ENCODE data around the gene CHMP6.

CHMP6 gene

DNA sequence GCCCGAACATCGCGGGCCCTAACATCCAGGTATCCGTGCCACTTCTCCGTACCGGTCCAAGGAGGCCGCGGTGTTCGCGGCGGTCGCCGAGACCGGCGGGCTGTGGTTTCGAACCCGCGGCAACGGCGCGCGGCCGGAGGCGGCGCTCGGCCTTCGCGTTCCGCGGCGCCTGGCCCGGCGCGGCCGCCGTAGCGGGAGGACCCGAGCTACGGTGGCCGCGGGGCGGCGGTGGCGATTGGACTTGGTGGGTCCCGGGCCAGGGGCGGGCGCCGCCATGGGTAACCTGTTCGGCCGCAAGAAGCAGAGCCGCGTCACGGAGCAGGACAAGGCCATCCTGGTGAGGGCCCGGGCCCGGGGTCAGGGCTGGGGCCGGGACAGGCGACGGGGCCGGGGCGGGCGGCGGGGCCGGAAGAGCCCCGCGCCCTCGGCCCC is at the start of gene CHMP6:
Gene CHMP6, plus strand, starts transcription at position 197 of the 432 bp plus-strand sequence. Its CDS starts 78 bp downstream, at position 275.
- DNase-seq (ENCODE audit: low read depth in 2 of 2), result peak; percentile 48 to 59

DNA sequence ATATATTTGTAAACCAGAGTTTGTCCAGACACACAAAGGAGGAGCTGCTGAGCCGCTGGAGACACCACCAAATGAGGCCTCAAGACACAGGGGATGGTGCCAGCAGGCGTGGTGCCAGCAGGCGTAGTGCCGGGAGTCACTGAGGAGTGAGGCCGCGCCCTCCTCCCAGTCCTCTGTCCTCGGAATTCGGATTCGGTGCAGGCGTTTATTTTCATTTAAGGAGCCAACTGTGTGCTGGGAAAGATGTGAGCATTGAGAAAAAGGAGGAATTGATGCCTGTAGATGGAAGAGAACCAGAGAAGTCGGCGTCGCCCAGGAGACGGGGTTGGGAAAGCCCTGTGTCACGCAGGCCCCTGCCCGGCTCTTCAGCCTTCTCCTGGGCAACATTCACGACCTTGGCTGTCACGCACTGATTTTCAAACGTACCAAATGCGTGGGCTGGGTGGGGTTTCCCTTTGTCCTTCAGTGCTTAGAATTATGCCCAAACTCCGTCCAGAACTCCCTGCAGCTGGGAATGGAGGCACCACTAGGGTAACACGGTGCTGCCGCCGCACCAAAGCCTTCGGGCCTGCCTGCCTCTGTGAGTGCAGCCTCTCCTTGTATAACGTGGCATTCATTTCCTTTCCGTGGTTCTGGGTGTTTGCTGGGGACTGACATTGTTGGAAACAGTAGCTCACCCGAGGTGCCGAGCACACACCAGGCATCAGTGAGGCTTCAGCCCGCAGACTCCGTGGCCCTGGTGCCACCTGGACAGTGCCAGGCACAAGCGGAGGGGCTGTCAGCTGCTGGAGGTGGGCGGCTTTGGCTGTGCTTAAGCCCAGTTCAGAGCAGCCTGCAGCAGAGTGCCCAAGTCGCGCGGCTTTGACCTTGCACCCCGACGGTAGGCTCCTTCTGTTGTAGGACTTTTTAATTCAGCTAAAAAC is 49.0 kb upstream of the CHMP6 start:
- DNase-seq (ENCODE audit: low read depth in 2 of 2), result no peak

DNA sequence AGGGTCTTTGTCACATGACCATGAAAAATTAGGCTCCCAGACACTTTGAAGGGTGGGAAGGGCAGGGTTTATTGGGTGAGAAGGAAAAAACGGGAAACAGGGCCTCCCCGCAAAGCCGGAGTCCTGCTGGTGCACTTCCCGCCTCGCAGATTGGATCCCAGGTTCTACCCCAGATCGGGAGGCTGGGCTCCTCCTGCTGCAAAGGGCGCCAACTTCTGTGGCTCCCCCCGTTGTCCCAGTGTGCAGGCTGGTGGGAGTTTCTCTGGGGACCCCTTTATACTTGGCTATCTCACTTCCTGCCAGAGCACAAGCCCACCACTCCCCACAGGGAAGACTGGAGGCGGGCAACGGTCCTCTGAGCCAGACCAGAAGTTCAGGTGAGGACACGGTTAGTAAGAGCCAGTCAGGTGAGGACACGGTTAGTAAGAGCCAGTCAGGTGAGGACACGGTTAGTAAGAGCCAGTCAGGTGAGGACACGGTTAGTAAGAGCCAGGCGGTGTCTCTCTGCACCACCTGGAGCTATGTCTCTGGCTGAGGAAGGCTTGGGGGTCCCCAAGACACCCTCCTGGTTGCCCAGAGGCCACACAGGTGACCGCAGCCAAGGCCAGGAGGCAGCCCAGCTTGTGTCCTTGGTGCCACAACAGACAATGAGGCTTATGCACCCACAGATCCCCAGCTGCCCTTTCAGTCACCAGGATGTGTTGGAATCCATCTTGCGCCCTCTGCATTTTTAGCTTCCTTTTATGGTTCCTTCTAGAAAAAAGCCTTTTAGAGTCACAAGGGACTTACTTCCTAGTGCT is 48.1 kb upstream of the CHMP6 start:
- DNase-seq (ENCODE audit: low read depth in 2 of 2), result no peak

DNA sequence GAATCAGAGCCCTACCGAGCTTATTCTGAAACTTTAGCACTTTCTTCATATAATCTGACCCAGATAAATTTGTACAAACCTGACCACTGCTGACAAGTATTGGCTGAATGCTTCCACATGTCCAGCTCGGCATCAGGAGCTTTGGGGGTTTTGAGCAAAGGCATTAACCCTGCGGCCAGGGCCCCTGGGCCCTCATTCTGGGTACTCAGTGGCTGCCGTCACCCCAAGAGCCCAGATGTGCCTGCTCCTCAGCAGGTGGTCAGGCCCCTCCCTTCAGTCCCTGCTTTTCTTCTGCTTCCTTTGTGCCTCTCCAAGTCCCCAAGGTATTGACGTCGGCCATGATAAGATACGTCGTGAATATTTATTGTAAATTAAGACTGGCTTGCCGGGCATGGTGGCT is 47.3 kb upstream of the CHMP6 start:
- DNase-seq (ENCODE audit: low read depth in 2 of 2), result no peak

DNA sequence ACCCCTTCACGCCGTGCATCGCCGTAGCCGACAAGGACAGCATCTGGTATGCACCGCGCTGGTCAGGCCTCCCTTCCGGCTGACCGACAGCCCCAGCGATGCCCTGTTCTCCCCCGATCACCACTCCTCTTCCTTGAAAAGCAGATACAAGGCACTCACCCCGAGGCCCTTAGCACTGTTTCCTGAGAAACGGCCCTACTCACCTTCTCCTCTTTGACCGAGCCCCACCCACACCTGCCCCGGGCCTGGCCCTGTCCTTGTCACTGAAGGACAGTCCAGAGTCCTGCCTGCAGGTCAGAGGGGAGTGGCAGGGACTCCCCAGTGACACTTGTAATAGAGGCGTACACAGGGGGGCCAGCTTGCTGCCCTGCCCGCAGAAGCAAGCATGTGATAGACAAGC is 45.9 kb upstream of the CHMP6 start:
- no peak for DNase-seq (ENCODE audit: low read depth in 2 of 2)

DNA sequence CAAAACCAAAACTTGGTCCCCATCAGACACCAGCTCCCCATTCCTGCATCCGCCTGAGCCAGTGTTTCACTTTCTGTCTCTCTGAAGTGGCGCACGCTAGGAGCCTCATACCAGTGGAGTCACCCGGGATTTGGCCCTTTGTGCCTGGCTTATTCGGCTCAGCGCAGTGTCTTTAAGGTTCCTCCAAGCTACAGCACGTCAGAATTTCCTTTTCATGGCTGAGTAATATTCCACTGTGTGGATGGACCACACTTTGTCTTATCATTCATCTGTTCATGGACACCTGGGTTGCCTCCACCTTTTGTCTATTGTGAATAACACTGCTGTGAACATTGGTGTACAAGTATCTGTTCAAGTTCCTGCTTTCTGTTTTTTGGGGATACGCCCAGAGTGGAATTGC is 45.2 kb upstream of the CHMP6 start:
- no peak for DNase-seq (ENCODE audit: low read depth in 2 of 2)

DNA sequence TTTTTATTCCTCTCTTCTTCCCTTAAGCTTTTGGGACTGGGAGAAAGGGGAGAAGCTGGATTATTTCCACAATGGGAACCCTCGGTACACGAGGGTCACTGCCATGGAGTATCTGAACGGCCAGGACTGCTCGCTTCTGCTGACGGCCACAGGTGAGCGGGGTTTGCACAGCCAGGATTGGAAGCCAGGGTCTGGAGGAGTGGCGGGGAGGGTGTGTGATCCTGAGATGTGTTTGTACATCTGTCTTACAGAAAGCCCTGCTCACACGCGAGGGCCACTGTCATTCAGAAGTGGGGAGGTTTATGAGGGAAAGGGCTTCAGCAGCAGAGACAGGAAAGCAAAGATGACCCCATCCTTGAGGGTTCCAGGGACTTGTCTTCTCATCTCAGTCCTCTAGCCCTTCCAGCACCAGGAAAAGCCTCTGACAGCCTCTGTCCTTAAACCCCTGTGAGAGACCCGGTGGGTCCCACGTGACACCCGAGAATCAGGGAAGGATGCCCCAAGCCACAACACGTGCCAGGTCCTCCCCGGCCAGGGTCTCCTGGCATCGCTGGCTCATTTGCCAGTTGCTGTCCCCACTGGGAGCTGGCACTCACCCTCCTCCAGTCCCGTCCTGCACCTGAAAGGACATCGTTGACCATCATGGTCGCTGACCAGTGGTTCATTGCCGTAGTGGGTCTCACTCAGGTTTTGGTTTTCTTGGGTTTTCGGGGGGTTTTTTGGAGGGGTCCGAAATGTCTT is 44.3 kb upstream of the CHMP6 start:
- no peak for DNase-seq (ENCODE audit: low read depth in 2 of 2)

DNA sequence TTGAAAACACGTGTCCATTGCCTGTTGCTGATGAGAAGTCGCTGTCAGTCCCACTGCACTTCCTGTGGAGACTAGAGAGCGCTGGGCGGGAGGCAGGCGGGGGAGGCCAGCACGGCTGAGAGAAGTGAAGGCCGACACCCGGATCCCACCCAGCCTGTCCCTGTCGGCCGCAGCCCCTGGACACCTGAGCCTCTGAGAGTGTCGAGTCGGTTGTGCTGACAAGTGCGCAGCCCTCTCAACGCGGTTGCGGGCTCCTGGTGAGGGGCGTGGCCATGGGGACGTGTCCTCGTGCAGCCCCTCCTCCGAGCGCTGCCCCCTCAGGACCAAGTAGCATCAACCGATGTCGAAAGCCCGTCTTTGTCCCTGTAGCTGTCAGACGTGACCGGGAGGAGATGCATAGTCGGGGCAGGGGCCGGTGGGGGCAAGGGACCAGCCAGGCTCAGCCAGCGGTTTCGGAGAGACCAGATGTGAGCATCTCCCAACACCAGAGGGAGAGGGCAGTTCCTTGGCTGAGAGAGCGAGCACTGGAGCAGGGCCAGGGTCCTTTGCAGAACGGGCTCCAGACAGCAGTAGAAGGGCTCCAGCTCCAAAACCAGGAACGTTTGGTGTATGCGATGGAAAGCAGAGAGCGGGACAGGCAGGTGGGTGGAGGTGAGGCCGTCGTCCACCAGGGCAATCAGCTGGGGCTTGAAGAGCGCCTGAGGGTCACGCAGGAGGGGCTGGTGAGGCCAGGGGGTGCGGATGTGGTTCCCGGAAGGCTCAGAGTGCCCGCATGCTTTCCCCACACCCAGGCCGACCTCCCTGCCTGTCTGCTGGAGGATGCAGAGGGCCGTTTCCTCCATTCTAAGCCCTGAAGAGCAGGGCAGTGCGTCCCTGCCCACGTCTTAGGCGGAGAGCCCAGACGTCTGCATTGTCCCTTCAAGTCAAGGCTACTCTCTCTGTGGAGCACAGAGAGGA is 43.3 kb upstream of the CHMP6 start:
- DNase-seq (ENCODE audit: low read depth in 2 of 2), result no peak

GRCh38 chr17:80948976-80949450 is 42.6 kb upstream of the CHMP6 start:
- DNase-seq (ENCODE audit: low read depth in 2 of 2), result no peak

DNA sequence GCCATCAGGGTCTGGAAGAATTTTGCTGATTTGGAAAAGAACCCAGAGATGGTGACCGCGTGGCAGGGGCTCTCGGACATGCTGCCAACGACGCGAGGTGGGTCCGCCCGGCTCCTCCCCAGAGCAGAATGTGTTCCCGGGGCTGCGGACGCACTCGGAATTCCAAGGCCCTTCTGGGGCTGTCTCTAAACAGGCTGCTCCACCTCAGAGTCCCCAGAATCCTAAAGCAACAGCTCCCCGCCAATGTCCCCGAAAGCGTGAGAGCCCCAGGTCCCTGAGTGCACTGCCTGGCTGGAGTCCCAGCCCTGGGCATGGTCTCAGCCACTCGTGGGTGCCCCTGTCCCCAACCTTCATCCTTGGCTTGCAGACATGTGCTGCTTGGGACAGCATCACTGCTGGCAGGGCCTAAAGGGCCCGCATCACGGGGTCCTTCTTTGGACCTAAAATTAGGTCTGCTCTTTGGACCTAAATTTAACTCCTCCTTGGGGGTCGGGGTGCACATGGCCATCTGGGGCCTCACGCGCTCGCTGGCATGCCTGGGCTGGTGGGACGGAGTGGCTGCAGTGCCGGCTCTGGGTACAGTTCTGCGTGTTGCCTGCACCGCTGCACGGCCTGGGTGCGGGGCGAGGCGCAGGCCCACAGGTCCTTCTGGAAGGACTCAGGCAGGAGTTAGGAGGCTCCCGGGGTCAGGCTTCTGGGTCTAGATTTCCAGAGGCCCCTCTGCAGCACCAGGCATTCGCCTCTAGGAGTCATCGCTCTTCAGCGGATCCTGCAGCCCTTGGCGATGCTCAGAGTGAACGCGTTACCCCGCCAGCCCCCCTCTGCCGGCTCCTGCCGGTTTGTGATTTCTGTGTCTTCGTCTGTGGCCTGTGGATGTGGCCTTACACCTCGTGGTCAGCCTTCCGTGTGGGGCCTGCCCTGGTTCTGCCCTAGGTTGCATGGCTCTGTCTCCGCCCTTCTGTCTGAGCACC is 41.9 kb upstream of the CHMP6 start:
- DNase-seq (ENCODE audit: low read depth in 2 of 2), result no peak

DNA sequence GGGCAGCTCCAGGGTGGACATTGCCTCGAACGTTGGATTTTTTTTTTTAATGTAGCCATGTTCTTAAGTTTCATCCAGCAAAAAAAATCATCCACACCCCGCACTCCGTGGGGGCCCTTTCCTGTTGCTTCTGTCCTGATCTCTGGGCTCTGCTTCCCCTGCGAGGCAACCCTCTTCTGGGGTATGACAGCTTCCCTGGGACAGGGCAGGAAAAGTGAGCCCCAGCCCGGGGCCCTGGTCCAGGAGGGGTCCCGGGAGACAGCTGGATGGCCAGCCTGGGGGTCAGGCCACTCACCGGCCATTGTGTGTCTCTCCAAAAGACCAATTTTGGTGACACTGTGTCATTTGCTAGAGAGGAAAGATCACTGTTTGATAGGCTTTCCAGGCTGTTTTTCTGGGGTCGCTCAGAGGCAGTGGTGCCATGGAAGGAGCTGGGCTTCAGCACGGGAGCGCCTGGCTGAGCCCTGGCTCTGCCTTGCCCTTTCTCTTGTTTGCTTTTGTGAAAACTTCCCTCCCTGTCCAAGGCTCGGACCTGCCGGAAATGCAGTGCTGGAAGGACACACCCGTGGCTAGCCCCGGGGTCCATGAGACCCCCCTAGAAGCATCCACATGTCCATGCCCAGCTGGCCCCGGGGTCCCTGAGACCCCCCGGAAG is 41.0 kb upstream of the CHMP6 start:
- DNase-seq (ENCODE audit: low read depth in 2 of 2), result no peak

DNA sequence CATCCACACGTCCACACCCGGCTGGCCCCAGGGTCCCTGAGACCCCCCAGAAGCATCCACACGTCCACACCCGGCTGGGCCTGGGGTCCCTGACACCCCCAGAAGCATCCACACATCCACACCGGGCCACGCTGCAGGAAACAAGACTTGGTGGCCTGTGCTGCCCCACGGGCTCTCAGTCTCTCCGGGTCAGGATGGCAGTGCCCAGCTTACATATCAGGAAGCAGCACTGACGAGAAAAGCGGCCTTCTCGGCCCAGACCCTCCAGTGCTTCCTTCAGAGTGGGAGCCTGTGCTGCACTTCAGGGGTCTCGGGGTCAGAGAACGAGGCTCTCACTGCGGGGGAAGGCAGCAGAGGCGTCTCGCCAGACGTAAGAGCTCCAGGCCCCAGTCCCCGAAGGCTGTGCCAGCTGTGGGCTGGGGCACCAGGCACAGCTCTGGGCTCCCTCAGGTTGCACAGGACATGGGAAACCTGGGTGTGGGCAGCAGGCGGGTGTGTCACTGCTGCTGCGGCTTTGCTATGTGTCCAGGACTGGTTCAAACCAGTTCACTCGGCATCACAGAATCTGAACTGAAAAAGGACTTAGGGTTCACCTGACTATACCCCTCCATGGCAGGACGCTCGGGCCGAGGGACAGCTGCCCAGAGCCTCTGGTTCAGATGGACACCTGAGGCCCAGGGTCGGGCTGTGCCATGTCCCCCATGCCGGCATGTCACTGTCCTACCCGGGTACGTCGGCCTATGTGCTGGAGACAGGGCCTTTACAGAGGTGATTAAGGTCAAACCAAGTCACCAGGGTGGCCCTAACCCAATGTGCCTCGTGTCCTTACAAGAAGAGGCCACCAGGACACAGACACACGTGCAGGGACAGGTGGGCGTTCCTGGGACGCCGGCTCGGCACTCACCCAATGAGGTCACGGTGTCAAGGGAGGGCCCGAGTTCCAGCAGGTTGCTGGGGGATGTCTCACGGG is 40.2 kb upstream of the CHMP6 start:
- DNase-seq (ENCODE audit: low read depth in 2 of 2), result no peak

DNA sequence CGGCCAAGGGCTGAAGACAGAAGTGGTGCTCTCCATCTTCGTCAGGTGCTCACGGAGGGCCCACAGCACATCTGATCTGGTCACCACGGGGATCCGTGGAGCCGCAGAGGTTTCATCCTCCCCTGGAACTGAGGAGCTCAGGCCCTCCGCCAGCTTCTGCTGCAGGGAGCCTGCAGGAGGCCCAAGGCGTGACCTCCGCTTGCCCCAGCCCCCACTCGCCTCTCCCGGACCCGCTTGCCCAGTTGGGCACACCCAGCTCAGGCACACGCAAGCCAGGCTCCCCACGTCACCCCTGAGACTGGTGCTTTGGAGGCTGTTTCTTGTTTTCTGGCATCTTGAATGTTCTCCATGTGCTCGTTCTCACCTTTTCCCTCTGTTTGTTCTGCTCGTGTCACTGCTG is 39.4 kb upstream of the CHMP6 start:
- DNase-seq (ENCODE audit: low read depth in 2 of 2), result no peak

GRCh38 chr17:80953471-80954315 is 37.9 kb upstream of the CHMP6 start:
- no peak for DNase-seq (ENCODE audit: low read depth in 2 of 2)

- no peak for DNase-seq (ENCODE audit: low read depth in 2 of 2)
Measured at GRCh38 chr17:80955078-80955477, 36.6 kb upstream of the CHMP6 start.

GRCh38 chr17:80955671-80956280 is 35.9 kb upstream of the CHMP6 start:
- no peak for DNase-seq (ENCODE audit: low read depth in 2 of 2)
